RWPE1 (cell line): Measurements from ENCODE around the gene TSPYL1.

Source experiments
- CTCF ChIA-PET: fragments of 350-600 bp; sonication (Branson Sonifier 250); formaldehyde crosslinking; extraction: SDS; loops from one replicate; lab custom pipeline; 2021; lab: Yijun Ruan, JAX
- POLR2A ChIA-PET: fragments of 400-600 bp; formaldehyde crosslinking; extraction: SDS; loops from one replicate; lab custom pipeline; 2020; ENCODE audit warnings: antibody characterized with exemption; ENCODE audit not compliant: low non-redundant PET; lab: Yijun Ruan, JAX
- DNase-seq: peaks from one replicate; pipeline ENCODE4 v3.0.0; 2012; ENCODE audit warnings: low spot score
- H3K27ac ChIP-seq: fragments of 450-650 bp; 2 replicates; pipeline ENCODE4 v1.5.1; 2017
- TF ChIP-seq, protein P1 (sequence below): fragments of 450-650 bp; conservative IDR thresholded peaks from 2 replicates; pipeline ENCODE4 v1.5.1; 2017; ENCODE audit warnings: low read depth, mild to moderate bottlenecking

Gene TSPYL1

DNA sequence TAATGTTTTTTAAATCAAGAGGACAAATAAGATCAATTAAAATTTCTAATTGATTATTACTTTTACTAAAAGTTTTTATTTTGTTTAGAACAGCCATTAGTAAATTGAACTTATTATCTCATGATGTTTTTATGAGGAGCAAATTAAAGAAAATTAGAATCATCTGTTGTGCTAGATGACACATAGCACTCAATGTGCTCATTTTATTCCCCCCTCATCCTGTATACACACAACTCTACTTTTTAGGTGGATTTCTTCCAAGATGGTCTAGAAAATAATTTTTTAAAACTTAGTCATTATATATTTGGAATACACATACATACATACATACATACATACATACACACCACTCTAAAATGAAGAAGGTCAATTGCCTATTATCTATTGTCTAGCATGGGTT is 29.3 kb upstream of the TSPYL1 start:
- DNase-seq = no peak
- TF ChIP-seq, protein P1, sequence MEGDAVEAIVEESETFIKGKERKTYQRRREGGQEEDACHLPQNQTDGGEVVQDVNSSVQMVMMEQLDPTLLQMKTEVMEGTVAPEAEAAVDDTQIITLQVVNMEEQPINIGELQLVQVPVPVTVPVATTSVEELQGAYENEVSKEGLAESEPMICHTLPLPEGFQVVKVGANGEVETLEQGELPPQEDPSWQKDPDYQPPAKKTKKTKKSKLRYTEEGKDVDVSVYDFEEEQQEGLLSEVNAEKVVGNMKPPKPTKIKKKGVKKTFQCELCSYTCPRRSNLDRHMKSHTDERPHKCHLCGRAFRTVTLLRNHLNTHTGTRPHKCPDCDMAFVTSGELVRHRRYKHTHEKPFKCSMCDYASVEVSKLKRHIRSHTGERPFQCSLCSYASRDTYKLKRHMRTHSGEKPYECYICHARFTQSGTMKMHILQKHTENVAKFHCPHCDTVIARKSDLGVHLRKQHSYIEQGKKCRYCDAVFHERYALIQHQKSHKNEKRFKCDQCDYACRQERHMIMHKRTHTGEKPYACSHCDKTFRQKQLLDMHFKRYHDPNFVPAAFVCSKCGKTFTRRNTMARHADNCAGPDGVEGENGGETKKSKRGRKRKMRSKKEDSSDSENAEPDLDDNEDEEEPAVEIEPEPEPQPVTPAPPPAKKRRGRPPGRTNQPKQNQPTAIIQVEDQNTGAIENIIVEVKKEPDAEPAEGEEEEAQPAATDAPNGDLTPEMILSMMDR = no peak

GRCh38 chr6:116307633-116308032 is 27.9 kb upstream of the TSPYL1 start:
- ChIA-PET CTCF (interaction anchor here (0.6 kb wide), 1 partner anchor 371 kb away, joined by 3 read pairs; no protein-coding TSS in a partner anchor), POLR2A (no interaction called here)
- DNase-seq = no peak
- no peak overlapping the region for H3K27ac ChIP-seq
- TF ChIP-seq, protein P1 = no peak

More for the DNA sequence above, 29.3 kb upstream of the TSPYL1 start:
- POLR2A ChIA-PET = no interaction called here
- no peak overlapping the region for H3K27ac ChIP-seq
- CTCF ChIA-PET = no interaction called here

DNA sequence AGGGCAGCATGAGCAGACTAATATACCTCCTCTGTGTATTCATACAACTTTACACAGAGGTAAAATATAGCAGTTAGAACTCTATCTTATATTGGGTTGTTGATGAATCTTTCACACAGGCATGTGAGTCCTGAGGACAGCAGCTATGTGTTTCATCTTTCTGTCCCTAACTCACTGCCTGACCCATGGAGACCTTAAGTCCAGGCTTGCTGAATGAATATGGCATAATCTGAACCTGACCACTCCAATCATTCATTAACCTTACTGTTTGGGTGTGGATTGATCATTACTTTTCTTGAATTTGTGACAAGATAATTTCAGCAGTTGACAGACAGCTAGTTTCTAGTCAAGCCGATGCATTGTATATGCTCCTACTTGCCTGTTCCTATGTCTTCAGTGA is 27.3 kb upstream of the TSPYL1 start:
- CTCF ChIA-PET = interaction anchor here (0.9 to 1.0 kb wide), 2 partner anchors 19 to 107 kb away, joined by 3 read pairs; no protein-coding TSS in a partner anchor
- POLR2A ChIA-PET = no interaction called here

DNA sequence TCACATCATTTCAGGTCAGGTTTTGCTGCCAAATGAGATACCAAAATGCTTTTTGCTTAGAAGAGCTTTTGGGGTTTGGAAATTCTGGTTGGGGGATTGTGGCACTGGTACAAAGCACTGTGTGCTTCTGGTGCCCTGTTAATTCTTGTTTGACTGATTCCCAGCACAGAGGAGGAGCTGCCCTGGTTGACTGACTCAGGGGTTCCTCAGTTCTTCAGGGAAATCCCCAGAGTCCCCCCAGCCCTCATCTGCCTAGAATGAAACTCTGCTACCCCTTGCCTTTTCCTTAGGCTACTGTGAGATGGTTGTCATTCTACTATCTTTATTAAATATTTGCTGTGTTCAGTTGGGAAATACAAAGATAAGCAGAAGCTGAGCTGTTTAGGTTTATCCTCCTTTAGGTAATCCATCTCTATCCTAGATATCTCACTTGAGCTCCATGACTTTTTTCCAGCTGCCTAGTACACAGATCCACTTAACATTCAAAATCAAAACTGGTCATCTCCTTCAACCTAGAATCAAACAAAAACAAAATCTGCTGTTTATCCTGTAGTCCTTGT is 24.9 kb upstream of the TSPYL1 start:
- ChIA-PET CTCF (interaction anchor here (0.5 kb wide), 1 partner anchor 9 kb away, joined by 3 read pairs; no protein-coding TSS in a partner anchor), POLR2A (no interaction called here)
- no peak overlapping the region for H3K27ac ChIP-seq
- no peak for DNase-seq
- TF ChIP-seq, protein P1 = no peak

More for the DNA sequence above, 27.3 kb upstream of the TSPYL1 start:
- no peak for DNase-seq
- no peak overlapping the region for H3K27ac ChIP-seq
- TF ChIP-seq, protein P1 = no peak

DNA sequence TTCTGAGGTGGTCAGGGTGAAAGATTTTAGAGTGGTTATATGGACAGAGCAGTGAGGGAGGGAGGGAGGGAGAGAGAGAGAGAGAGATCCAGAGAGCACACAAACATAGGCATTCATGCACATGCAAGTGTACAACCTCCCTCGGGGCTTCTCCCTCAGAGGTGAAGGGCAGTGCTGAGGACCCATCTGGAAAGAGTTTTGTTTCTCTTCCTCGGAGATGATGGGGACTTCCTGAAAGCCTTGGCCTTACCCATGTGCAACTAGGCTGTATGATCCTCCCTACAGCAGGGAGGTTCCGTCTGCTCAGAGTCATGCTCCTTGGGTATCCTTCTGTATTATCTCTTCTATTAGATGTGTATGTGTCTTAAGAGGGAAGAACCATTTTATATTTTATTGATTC is 21.4 kb upstream of the TSPYL1 start:
- ChIA-PET POLR2A (no interaction called here), CTCF (no interaction called here)
- H3K27ac ChIP-seq = no peak overlapping the region
- no peak for DNase-seq
- TF ChIP-seq, protein P1 = no peak

DNA sequence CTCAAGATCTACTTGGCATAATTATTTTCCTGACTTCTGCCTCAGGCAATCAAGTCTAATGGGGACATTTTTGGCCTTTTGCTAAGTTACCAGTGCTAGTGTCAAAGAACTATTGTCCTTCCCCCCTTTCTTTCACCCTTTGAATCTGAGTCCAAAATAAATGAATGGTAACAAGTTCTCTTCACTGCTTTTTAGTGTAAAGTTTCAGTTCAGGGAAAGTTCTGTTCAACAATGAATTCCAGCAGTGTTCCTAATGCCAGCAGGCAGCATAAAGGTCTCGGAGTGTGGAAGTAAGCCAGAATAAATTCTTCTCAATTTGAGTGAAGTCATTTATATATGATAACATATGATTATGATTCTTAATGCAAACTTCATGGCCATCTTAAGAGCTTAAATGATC is 20.8 kb upstream of the TSPYL1 start:
- DNase-seq = no peak
- CTCF ChIA-PET = no interaction called here
- POLR2A ChIA-PET = no interaction called here
- no peak overlapping the region for H3K27ac ChIP-seq
- TF ChIP-seq, protein P1 = no peak
